ENCODE results near the gene NOX4. TPM values are rescaled to one million over a fixed set of nuclear protein-coding genes. Genes with fewer than 3 reads are reported as not detected.

The NOX4 gene
- total and polyA plus RNA-seq, 2 experiments from 2014 or later = 0.74 to 1.1 TPM

- Histone ChIP-seq H3K4me1 (ENCODE audit: low read depth) (no peaks in the 10 kb centered on the region), H3K27me3 (no peaks in the 10 kb centered on the region), H3K4me3 (no peak overlapping the region), H3K36me3 (no peaks in the 10 kb centered on the region), H3K27ac (no peak overlapping the region), H3K9me3 (ENCODE audit: low read depth) (no peaks in the 10 kb centered on the region)
- TF ChIP-seq CTCF (IDR thresholded peaks at IDR 0.05; ENCODE audit: low read depth, low read length) = no peak
- peak in 1 of 2 donors; percentile 62 for DNase-seq (ENCODE audit: low read depth in 1 of 2, low spot score in 1 of 2)
These were observed 4.8 kb upstream of the NOX4 start for GRCh38 chr11:89495951-89496350.

- no peak for DNase-seq (ENCODE audit: low read depth in 1 of 2, low spot score in 1 of 2)
- TF ChIP-seq CTCF (IDR thresholded peaks at IDR 0.05; ENCODE audit: low read depth, low read length) = no peak
- H3K4me1 ChIP-seq (ENCODE audit: low read depth) = peaks cover 5% of the 10 kb centered on the region
- no peak overlapping the region for H3K4me3 ChIP-seq
- H3K27me3 ChIP-seq = peaks cover 5% of the 10 kb centered on the region
- no peaks in the 10 kb centered on the region for H3K36me3 ChIP-seq
- H3K27ac ChIP-seq = no peak overlapping the region
- H3K9me3 ChIP-seq (ENCODE audit: low read depth) = no peaks in the 10 kb centered on the region
These were observed 2.3 kb upstream of the NOX4 start for GRCh38 chr11:89493431-89493830.

- H3K9me3 ChIP-seq (ENCODE audit: low read depth) = no peaks in the 10 kb centered on the region
- H3K4me1 ChIP-seq (ENCODE audit: low read depth) = peaks cover 5% of the 10 kb centered on the region
- DNase-seq (ENCODE audit: low read depth in 1 of 2, low spot score in 1 of 2) = no peak
- no peaks in the 10 kb centered on the region for H3K36me3 ChIP-seq
- H3K27me3 ChIP-seq = peaks cover 5% of the 10 kb centered on the region
- peak overlapping the region; percentile 71 for H3K4me3 ChIP-seq
- no peak for TF ChIP-seq CTCF (IDR thresholded peaks at IDR 0.05; ENCODE audit: low read depth, low read length)
- H3K27ac ChIP-seq = no peak overlapping the region
These were observed 584 bp downstream of the NOX4 start for GRCh38 chr11:89490602-89490980.

- H3K4me1 ChIP-seq (ENCODE audit: low read depth) = peaks cover 5% of the 10 kb centered on the region
- H3K27ac ChIP-seq = no peak overlapping the region
- no peak overlapping the region for H3K4me3 ChIP-seq
These were observed 1.2 kb downstream of the NOX4 start for GRCh38 chr11:89489930-89490329.

GRCh38 chr11:89487016-89487415 is 4.2 kb downstream of the NOX4 start:
- Histone ChIP-seq H3K27me3 (peaks cover 5% of the 10 kb centered on the region), H3K27ac (no peak overlapping the region), H3K4me1 (ENCODE audit: low read depth) (peaks cover 5% of the 10 kb centered on the region), H3K36me3 (no peaks in the 10 kb centered on the region), H3K9me3 (ENCODE audit: low read depth) (no peaks in the 10 kb centered on the region), H3K4me3 (no peak overlapping the region)
- TF ChIP-seq CTCF (IDR thresholded peaks at IDR 0.05; ENCODE audit: low read depth, low read length) = no peak
- DNase-seq (ENCODE audit: low read depth in 1 of 2, low spot score in 1 of 2) = no peak

More at GRCh38 chr11:89489930-89490329, 1.2 kb downstream of the NOX4 start:
- DNase-seq (ENCODE audit: low read depth in 1 of 2, low spot score in 1 of 2) = no peak
- no peaks in the 10 kb centered on the region for H3K9me3 ChIP-seq (ENCODE audit: low read depth)
- no peak for TF ChIP-seq CTCF (IDR thresholded peaks at IDR 0.05; ENCODE audit: low read depth, low read length)
- H3K27me3 ChIP-seq = peaks cover 5% of the 10 kb centered on the region
- H3K36me3 ChIP-seq = no peaks in the 10 kb centered on the region

GRCh38 chr11:89484896-89485295 is 6.3 kb downstream of the NOX4 start:
- DNase-seq (ENCODE audit: low read depth in 1 of 2, low spot score in 1 of 2) = no peak
- Histone ChIP-seq H3K27ac (no peak overlapping the region), H3K4me1 (ENCODE audit: low read depth) (no peaks in the 10 kb centered on the region), H3K27me3 (no peaks in the 10 kb centered on the region), H3K36me3 (no peaks in the 10 kb centered on the region), H3K4me3 (no peak overlapping the region), H3K9me3 (ENCODE audit: low read depth) (no peaks in the 10 kb centered on the region)
- no peak for TF ChIP-seq CTCF (IDR thresholded peaks at IDR 0.05; ENCODE audit: low read depth, low read length)

All from cardiac muscle cell (in vitro differentiated cells and primary cell).